Activated naive CD8-positive, alpha-beta T cell treated with anti-CD3 and anti-CD28 coated beads, Interleukin-2, amount 10 ng/mL, durations not matched to agents 7 days and 5 days (primary cell): ENCODE data around the gene PTPRR. TPM values are rescaled to one million over a fixed set of nuclear protein-coding genes. Genes with fewer than 3 reads are reported as not detected.

Source experiments
- ATAC-seq: fragments of 150-1000 bp; cut with Tn5 transposase; one replicate; pipeline ENCODE4 v1.10.0; 2021; ENCODE audit warnings: low read depth, moderate library complexity
- POLR2A ChIA-PET: fragments of 350-600 bp; sonication (Branson Sonifier 250); formaldehyde crosslinking; loops from one replicate; lab custom pipeline; 2021; ENCODE audit warnings: antibody characterized with exemption; lab: Charles Lee
- DNase-seq: peaks from one replicate; pipeline ENCODE4 v3.0.0; 2021
- H3K27ac Mint-ChIP-seq: one replicate; pipeline ENCODE4 v1.8.0; 2022; ENCODE audit warnings: mild to moderate bottlenecking, mixed read lengths
- H3K27me3 Mint-ChIP-seq: one replicate; pipeline ENCODE4 v1.8.0; 2022; ENCODE audit warnings: mild to moderate bottlenecking, moderate library complexity, mixed read lengths
- H3K36me3 Mint-ChIP-seq: one replicate; pipeline ENCODE4 v1.8.0; 2021; ENCODE audit warnings: mild to moderate bottlenecking, mixed read lengths
- H3K4me1 Mint-ChIP-seq: one replicate; pipeline ENCODE4 v1.8.0; 2021; ENCODE audit warnings: mixed read lengths
- H3K4me3 Mint-ChIP-seq: one replicate; pipeline ENCODE4 v1.8.0; 2022; ENCODE audit warnings: mild to moderate bottlenecking, moderate library complexity, mixed read lengths
- H3K9me3 Mint-ChIP-seq: one replicate; pipeline ENCODE4 v1.8.0; 2021; ENCODE audit warnings: mixed read lengths
- total RNA-seq, 2 experiments: library from RNA; stranded (reverse); gene quantifications; one replicate each; pipeline ENCODE4 v1.2.3, GENCODE V29; 2021

The PTPRR gene
- total RNA-seq, 2 experiments from 2014 or later, result not detected

DNA sequence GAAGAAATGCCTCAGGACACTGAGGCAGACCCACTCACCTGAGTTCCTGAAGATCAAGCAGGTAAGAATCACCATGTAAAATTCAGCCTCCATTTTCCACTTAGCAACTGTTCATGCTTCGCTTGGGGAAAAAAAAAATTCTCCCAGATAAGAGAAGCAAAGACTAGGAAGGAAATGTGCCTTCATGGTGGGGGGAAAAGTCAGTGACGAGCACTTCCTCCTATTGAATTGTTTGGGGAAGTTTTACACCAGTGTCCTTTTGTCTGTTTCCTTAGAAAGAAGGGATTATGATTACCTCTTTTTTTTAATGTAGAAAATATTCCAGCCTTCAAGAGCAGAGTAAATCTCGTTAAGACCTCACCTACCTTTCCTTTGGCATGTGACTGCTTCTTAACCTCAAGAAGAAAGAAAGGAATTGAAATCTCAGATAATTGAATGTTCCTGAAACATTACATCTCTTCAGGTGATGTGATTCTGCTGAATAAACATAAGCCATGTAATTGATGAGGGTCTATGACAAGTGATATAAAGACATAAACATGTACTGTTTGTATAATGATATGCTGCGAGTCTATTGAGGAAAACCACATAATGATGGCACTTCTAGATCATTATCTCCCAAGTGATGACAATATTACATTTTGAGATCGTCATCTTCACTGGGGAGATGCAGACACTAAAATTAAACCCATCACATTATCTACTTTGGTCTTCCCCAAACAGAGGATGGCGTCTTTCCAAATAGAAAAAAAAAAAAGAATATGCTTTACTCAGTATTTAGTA is 283.0 kb downstream of the PTPRR start, which contains the start of gene PTPRB:
Gene PTPRB (minus strand): TSS at position 127 of the 783 bp plus-strand sequence. CDS start 34 bp downstream, at position 93.
- H3K4me3 Mint-ChIP-seq, result no peak within 1 kb of the TSS
- DNase-seq (no peak), ATAC-seq (no peak)
- POLR2A ChIA-PET, result no interaction called here
- H3K9me3 Mint-ChIP-seq, result no peaks in the 10 kb centered on the region
- H3K27ac Mint-ChIP-seq, result no peak within 1 kb of the TSS
- H3K27me3 Mint-ChIP-seq, result peaks cover 2% of the 10 kb centered on the region
- no peaks in the 10 kb centered on the region for H3K36me3 Mint-ChIP-seq
- no peaks in the 10 kb centered on the region for H3K4me1 Mint-ChIP-seq

GRCh38 chr12:70635755-70636154 is 284.8 kb downstream of the PTPRR start:
- DNase-seq (no peak), ATAC-seq (no peak)
- peaks cover 2% of the 10 kb centered on the region for H3K27me3 Mint-ChIP-seq
- POLR2A ChIA-PET, result no interaction called here
- no peaks in the 10 kb centered on the region for H3K9me3 Mint-ChIP-seq
- H3K4me3 Mint-ChIP-seq, result no peak overlapping the region
- H3K27ac Mint-ChIP-seq, result no peak overlapping the region
- H3K36me3 Mint-ChIP-seq, result no peaks in the 10 kb centered on the region
- H3K4me1 Mint-ChIP-seq, result no peaks in the 10 kb centered on the region

- DNase-seq, result no peak
- Mint-ChIP-seq H3K27me3 (no peaks in the 10 kb centered on the region), H3K36me3 (no peaks in the 10 kb centered on the region), H3K9me3 (no peaks in the 10 kb centered on the region), H3K4me1 (no peaks in the 10 kb centered on the region), H3K27ac (no peak overlapping the region), H3K4me3 (no peak overlapping the region)
- ATAC-seq, result no peak
- POLR2A ChIA-PET, result no interaction called here
Observed at GRCh38 chr12:70628701-70629480, 291.6 kb downstream of the PTPRR start.

GRCh38 chr12:70627677-70628076 is 292.9 kb downstream of the PTPRR start:
- POLR2A ChIA-PET, result no interaction called here
- ATAC-seq (no peak), DNase-seq (no peak)
- H3K4me1 Mint-ChIP-seq, result no peaks in the 10 kb centered on the region
- peaks cover 2% of the 10 kb centered on the region for H3K27me3 Mint-ChIP-seq
- H3K9me3 Mint-ChIP-seq, result no peaks in the 10 kb centered on the region
- no peak overlapping the region for H3K4me3 Mint-ChIP-seq
- no peaks in the 10 kb centered on the region for H3K36me3 Mint-ChIP-seq
- H3K27ac Mint-ChIP-seq, result no peak overlapping the region

DNA sequence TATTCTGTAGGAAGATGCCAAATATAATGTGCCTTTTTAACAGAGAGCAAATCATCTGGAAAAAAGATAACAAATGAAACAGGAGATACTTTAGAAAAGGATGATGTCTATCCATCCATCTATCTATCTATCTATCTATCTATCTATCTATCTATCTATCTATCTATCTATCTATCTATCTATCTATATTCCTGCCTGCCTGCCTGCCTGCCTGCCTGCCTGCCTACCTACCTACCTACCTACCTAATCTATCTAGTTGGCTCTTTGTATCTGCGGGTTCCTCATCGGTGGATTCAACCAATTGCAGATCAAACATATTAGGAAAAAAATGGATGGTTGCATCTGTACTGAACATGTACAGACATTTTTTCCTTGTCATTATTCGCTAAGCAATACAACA is 294.4 kb downstream of the PTPRR start:
- no peaks in the 10 kb centered on the region for H3K4me1 Mint-ChIP-seq
- POLR2A ChIA-PET, result no interaction called here
- peaks cover 2% of the 10 kb centered on the region for H3K27me3 Mint-ChIP-seq
- no peak overlapping the region for H3K4me3 Mint-ChIP-seq
- H3K9me3 Mint-ChIP-seq, result no peaks in the 10 kb centered on the region
- no peak for ATAC-seq
- no peaks in the 10 kb centered on the region for H3K36me3 Mint-ChIP-seq
- H3K27ac Mint-ChIP-seq, result no peak overlapping the region
- DNase-seq, result no peak

- no peaks in the 10 kb centered on the region for H3K36me3 Mint-ChIP-seq
- H3K4me3 Mint-ChIP-seq, result no peak overlapping the region
- ATAC-seq (no peak), DNase-seq (no peak)
- H3K9me3 Mint-ChIP-seq, result no peaks in the 10 kb centered on the region
- POLR2A ChIA-PET, result no interaction called here
- no peaks in the 10 kb centered on the region for H3K4me1 Mint-ChIP-seq
- peaks cover 2% of the 10 kb centered on the region for H3K27me3 Mint-ChIP-seq
- H3K27ac Mint-ChIP-seq, result no peak overlapping the region
Observed at GRCh38 chr12:70619471-70620152, 300.9 kb downstream of the PTPRR start.

- peaks cover 4% of the 10 kb centered on the region for H3K27me3 Mint-ChIP-seq
- POLR2A ChIA-PET, result no interaction called here
Observed at GRCh38 chr12:70618371-70618770, 302.2 kb downstream of the PTPRR start.

DNA sequence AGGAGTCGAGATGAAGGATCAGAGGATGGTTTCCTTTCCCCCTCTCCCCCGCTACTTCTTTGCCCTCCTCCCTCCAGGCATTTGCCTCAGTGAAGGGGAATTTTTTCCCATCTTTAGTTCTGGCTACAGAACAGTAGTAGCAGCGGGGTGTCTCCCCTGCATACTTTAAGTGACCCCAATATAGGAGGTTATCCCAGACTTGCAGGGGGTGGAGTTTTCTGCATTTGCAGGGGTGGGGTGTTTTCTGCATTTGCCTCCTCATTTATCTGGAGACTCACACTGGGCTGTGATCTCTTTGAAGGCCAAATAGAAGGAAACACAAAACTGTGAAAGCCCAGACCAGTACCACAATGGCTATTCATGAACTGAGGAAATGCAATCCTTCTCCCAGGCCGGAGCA is 303.1 kb downstream of the PTPRR start:
- H3K4me1 Mint-ChIP-seq, result no peaks in the 10 kb centered on the region
- H3K9me3 Mint-ChIP-seq, result no peaks in the 10 kb centered on the region
- POLR2A ChIA-PET, result no interaction called here
- peaks cover 6% of the 10 kb centered on the region for H3K27me3 Mint-ChIP-seq
- no peak for DNase-seq
- H3K4me3 Mint-ChIP-seq, result no peak overlapping the region
- H3K36me3 Mint-ChIP-seq, result no peaks in the 10 kb centered on the region
- H3K27ac Mint-ChIP-seq, result no peak overlapping the region
- ATAC-seq, result no peak

More at GRCh38 chr12:70618371-70618770, 302.2 kb downstream of the PTPRR start:
- no peak for DNase-seq
- Mint-ChIP-seq H3K36me3 (no peaks in the 10 kb centered on the region), H3K4me1 (no peaks in the 10 kb centered on the region), H3K27ac (no peak overlapping the region), H3K4me3 (no peak overlapping the region), H3K9me3 (no peaks in the 10 kb centered on the region)
- ATAC-seq, result no peak

GRCh38 chr12:70615174-70615866 is 305.2 kb downstream of the PTPRR start:
- no peaks in the 10 kb centered on the region for H3K36me3 Mint-ChIP-seq
- peaks cover 18% of the 10 kb centered on the region for H3K27me3 Mint-ChIP-seq
- no peak overlapping the region for H3K4me3 Mint-ChIP-seq
- H3K4me1 Mint-ChIP-seq, result peaks cover under 1% of the 10 kb centered on the region
- DNase-seq, result no peak
- no peak for ATAC-seq
- H3K9me3 Mint-ChIP-seq, result no peaks in the 10 kb centered on the region
- no peak overlapping the region for H3K27ac Mint-ChIP-seq
- POLR2A ChIA-PET, result no interaction called here

DNA sequence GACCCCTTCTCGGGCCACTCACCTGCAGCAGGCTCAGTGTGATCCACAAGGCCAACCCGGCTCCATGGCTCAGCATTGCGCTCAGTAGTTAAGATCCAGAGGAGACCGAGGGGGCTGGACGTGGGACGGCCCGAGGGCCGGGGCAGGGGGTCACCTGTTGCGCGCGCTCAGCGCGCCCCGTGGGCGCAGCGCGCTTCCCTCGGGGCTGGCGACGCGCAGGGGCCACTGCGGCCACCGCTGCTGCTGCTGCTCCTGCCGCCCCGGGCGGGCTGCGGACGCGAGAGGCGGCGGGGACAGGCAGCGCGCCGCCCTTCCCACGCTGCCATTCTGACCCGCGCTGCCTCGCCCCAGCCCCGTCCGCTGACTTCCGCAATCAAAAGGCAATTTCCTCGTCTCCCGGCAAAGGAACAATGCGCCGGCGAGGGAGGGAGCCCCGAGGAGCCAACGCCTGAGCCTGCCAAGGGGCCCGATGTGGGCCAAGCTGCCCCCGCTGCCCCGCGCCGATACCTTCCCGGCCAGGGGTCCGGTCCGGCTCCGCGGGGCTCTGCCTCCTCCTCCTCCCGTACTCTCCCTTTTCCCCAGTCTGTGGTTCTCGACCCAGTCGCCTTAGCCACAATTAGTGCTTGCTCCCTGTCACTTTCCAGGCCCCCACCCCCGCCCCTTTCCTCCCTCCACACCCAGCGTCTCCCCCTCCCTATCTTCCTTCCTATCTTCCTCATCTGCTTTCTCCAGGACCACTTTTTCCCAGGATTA is 310.6 kb downstream of the PTPRR start:
- no peak overlapping the region for H3K27ac Mint-ChIP-seq
- peaks cover 1% of the 10 kb centered on the region for H3K4me1 Mint-ChIP-seq
- peaks cover 1% of the 10 kb centered on the region for H3K9me3 Mint-ChIP-seq
- H3K36me3 Mint-ChIP-seq, result no peaks in the 10 kb centered on the region
- POLR2A ChIA-PET, result no interaction called here
- peak overlapping the region; percentile 54 for H3K4me3 Mint-ChIP-seq
- DNase-seq, result peak; percentile 31
- no peak for ATAC-seq
- peaks cover 59% of the 10 kb centered on the region for H3K27me3 Mint-ChIP-seq

DNA sequence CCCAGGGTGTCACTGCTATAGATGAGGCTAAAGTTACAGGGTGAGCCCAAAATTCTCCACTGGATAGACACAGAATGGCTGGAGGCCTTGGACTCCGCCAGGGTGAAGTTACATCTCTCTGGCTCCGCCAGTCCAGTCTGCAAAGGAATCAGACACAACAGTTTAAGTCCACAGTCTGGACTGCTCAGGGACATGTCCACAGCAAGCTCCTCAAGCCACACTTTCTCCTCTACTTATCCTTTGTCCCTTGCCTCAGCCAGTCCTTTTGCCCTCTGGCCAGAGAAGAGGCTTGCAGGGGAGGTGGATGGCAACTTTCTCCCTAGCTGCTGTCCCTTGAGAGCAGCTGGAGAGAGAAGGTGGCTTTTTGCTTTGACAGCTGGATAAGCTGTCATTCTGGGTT is 311.3 kb downstream of the PTPRR start:
- Mint-ChIP-seq H3K27ac (no peak overlapping the region), H3K36me3 (no peaks in the 10 kb centered on the region), H3K9me3 (peaks cover 1% of the 10 kb centered on the region), H3K27me3 (peaks cover 59% of the 10 kb centered on the region), H3K4me3 (peak overlapping the region; percentile 54), H3K4me1 (peaks cover 1% of the 10 kb centered on the region)
- POLR2A ChIA-PET, result no interaction called here
- ATAC-seq, result no peak
- no peak for DNase-seq

GRCh38 chr12:70608184-70608583 is 312.4 kb downstream of the PTPRR start:
- POLR2A ChIA-PET, result no interaction called here
- H3K9me3 Mint-ChIP-seq, result peaks cover 1% of the 10 kb centered on the region
- H3K4me1 Mint-ChIP-seq, result peaks cover 1% of the 10 kb centered on the region
- ATAC-seq (no peak), DNase-seq (no peak)
- no peak overlapping the region for H3K4me3 Mint-ChIP-seq
- no peak overlapping the region for H3K27ac Mint-ChIP-seq
- no peaks in the 10 kb centered on the region for H3K36me3 Mint-ChIP-seq
- H3K27me3 Mint-ChIP-seq, result peaks cover 55% of the 10 kb centered on the region
